GM18861 (cell line): ENCODE measurements around the gene MXD4.

Experiments
- ATAC-seq: cut with Tn5 transposase; IDR thresholded peaks from one replicate; pipeline ENCODE4 v1.9.1; 2021; ENCODE audit not compliant: unreplicated experiment

The MXD4 gene, protein sequence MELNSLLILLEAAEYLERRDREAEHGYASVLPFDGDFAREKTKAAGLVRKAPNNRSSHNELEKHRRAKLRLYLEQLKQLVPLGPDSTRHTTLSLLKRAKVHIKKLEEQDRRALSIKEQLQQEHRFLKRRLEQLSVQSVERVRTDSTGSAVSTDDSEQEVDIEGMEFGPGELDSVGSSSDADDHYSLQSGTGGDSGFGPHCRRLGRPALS

DNA sequence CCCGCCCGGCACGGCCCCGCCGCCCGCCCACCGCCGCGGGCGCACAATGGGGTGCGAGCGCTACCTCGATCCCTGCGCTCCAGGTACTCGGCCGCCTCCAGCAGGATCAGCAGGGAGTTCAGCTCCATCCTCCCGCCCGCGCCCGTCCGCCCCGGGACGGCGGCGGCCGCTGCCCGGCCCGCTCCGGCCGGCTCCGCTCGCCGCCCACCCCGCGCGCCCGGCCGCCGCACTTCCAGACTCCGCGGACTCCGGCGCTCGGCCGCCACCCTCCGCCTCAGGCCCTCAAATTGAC lies at the start of gene MXD4:
Gene MXD4 (minus strand): TSS at position 257 of the 292 bp plus-strand sequence. CDS start 129 bp downstream, at position 128.
- ATAC-seq = no peak

DNA sequence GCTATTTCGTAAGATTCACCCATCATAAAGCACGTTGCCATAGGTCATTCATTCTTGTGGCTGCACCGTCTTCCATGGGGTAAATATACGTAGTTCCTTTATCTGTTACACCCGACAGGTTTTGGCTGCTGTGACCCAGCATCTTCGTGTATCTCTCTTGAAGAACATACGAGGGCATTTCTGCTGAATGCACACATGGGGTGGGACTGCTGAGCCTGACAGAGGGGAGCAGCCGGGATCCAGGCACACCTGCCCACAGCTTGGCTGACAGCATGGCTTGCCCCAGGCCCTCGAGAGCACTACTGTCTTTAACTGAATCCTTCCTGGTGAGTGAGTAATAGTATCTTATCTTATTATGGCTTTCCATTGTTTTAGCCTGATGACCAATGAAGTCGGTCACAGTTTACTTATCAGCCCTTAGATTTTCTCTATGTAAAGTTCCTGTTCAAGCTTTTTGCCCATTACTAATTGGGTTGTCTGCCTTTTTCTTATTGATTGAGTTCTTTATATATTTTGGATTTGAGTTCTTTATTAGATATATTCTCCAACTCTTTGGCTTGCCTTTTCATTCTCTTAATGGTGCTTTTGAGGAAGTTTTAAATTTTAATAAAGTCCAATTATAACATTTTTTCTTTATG lies 45.0 kb upstream of the MXD4 start:
- no peak for ATAC-seq

DNA sequence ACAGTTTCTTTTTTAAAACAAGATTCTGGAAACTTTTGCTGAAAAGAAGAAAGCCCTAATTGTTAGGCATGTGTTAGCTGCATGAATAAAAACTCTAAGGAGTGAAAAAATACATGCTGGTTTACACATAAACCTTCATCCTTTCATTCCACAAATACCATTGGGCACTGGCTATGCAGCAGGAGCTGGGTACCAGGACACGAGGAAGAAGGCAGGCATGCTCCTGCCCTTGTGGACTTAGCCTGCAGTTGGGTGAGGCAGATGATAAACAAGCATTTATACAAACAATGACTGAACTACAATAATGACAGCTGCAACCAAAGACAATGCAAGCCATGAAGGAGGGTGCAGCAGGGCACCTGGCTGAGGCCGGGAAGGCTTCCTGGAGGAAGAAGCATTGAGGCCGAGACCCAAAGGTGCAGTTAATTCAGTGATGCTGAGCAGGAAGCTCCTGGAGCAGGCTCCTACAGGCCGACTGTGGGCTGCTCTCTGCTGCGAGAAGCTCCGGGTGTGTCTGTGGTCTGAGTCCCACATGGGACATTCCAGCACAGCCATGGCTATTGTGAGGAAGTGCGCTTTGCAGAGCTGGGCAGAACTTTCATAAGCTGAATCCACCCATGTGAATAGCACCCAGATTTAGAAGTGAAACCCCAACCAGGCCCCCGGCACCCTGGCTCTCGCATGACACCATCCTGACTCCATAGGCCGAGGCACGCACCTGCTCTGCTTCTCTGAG lies 44.0 kb upstream of the MXD4 start:
- ATAC-seq = no peak

- ATAC-seq = no peak
These were observed 43.1 kb upstream of the MXD4 start for GRCh38 chr4:2304877-2305561.

- no peak for ATAC-seq
These were observed 42.5 kb upstream of the MXD4 start for GRCh38 chr4:2304321-2304876.

DNA sequence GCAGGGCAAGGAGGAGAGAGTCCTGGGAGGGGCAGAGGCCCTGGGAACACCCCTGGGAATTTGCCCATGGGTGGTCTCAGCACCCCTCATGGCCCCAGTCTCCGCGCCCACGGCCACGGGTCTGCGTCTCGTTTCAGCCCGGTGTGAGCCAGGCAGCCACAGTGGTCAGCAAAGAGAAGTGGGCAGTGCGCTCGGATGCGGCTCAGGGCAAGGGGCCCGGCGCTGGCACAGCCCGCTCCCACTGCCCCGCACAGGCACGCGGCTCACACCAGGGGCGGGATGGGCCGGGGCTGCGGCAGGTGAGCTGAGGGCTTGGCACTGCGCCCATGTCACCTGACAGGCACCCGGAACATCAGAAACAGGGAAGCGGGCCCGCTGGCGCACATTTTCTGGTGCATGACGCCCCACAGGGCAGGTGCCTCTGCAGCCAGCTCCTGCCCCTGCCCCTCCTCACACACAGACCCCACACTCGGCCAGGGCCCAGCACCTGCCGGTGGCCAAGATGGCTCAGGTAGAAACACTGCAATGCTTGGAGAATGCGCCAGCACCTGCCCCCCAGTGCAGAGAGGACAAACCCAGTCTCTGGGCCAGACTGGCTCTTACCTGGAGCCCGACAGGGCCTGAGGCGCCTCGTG lies 41.9 kb upstream of the MXD4 start:
- ATAC-seq = no peak

GRCh38 chr4:2303121-2303685 lies 41.3 kb upstream of the MXD4 start:
- no peak for ATAC-seq

- ATAC-seq = no peak
These were observed 40.6 kb upstream of the MXD4 start for GRCh38 chr4:2302387-2303119.

DNA sequence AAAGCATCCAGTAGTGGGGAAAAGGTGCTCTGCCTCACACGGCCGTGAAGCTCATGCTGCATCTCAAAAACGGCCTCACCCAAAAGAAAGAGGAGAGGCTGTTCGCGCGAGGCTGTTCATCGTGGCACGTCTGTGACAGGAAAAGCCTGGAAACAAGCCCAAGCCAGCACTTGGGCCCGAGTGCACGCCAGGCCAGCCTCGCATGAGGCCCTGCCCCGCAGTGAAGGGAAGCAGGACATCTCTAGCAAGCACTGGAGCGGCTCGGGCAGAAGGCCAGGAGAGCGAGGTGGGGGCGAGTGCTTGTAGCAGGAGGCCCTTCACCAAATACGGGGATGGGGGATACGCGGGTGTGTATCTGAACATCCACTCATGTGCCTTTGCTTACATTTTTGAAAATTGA lies 39.9 kb upstream of the MXD4 start:
- no peak for ATAC-seq

DNA sequence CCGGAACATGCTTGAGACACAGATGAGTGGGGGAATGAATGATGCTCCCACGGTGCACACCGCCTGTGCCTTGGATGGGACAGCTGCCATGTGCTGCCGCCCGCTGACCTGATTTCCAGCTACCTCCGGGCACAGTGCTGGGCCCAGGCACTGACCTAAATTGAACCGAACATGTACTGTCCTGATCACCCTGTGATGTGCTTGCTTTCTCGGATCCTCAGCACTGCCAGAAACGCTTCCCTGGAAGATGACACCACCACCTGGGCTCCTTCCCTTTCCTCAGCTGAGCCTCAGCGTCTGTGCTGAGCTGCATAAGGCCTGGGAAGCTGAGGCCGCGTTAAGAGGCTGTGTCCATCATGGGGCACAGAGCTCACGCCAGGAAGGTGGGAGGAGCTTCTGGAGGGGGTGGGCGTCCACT lies 39.3 kb upstream of the MXD4 start:
- no peak for ATAC-seq

GRCh38 chr4:2300431-2301224 lies 38.7 kb upstream of the MXD4 start:
- ATAC-seq = no peak

- no peak for ATAC-seq
These were observed 37.9 kb upstream of the MXD4 start for GRCh38 chr4:2299794-2300193.

GRCh38 chr4:2298532-2298991 lies 36.7 kb upstream of the MXD4 start:
- ATAC-seq = no peak

- no peak for ATAC-seq
These were observed 36.0 kb upstream of the MXD4 start for GRCh38 chr4:2297606-2298531.

DNA sequence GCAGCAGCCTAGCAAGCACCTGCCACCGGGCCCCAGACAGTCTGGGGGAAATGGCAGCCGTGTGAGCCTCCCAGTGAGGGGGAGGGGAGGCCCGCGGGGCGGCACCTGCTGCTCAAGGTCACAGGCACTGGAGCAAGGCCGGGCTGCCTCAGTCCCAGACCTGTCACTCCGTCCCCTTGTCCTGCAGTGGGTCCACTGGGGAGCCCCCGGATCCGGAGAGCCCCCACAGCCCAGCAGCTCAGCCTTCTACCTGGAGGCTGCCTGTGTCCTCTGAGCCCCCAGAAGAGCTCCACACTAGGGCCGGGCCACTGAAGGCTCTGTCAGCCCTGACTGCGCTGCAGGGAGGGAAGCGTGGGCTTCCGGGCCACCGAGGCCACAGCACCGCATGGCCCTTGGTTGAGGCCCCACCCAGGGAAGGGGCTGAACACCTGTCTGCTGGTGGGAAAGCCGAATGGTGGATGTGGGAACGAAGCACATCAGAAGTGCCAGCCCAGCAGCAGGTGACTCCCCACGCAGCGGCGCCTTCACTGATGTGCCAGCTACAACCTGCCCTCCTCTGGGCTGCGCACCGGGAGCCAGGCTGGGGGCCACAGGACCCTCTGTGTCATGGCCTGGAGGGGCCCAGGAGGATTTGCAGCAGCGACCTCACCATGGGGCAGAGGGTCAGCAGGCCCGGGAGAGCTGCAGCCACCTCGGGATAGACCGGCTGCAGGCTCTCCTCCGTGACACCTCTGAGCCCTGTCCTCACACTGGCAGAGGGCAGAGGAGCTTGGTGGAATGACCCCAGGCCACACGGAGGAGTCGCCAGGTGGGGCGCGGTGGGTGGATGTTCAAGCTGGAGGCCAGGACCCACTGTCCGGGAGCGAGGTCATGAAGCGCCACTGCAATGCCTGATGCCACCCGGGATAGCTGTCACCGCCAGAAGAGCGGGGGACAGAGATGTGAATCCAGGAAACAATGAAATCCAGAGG lies 35.0 kb upstream of the MXD4 start:
- no peak for ATAC-seq

DNA sequence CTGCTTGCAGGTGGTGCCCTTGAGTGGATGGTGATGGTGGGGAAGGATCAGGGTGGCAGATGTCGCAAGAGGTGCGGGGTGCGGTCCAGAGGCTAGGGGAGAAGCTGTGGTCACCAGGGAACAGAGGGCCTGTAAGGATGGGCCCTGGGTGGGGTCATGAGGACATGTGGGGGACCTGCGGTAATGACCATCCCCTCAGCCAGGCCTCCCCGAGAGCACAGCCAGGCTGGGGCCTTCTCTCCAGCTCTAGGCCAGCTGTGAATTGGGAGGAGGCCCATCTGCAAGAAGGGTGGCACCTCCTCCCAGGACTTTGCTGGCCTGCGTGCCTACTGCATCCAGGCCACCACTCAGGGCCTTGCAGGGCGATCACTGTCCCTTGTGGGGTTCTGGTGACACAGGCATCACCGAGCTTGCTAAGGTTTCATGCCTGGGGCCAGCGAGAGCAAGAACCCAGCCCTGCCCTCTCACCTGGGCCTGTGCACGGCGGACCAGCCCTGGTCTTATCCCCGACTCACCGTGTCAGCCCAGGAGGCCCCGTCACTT lies 34.1 kb upstream of the MXD4 start:
- no peak for ATAC-seq

GRCh38 chr4:2295500-2295899 lies 33.6 kb upstream of the MXD4 start:
- no peak for ATAC-seq
